ENCODE data around the gene RBMS3. TPM values are rescaled to one million over a fixed set of nuclear protein-coding genes. Genes with fewer than 3 reads are reported as not detected.

Gene RBMS3
- total RNA-seq, 1 donor from 2014 or later: 0.47 TPM

GRCh38 chr3:29481249-29481648, 200.4 kb downstream of the RBMS3 start:
- H3K36me3 Mint-ChIP-seq: no peaks in the 10 kb centered on the region
- Histone ChIP-seq H3K4me1 (no peaks in the 10 kb centered on the region), H3K4me3 (no peak overlapping the region), H3F3A (ENCODE audit: low read depth) (no peaks in the 10 kb centered on the region), H2AFZ (replicated peaks) (no peak overlapping the region), H4K20me1 (ENCODE audit: low read depth) (no peaks in the 10 kb centered on the region), H3K27me3 (no peaks in the 10 kb centered on the region), H3K4me2 (no peak overlapping the region), H3K27ac (no peak overlapping the region), H3K9me3 (ENCODE audit: low read depth) (no peaks in the 10 kb centered on the region), H3K9ac (no peak overlapping the region), H3K36me3 (no peaks in the 10 kb centered on the region), H3K79me2 (ENCODE audit: low read depth) (no peaks in the 10 kb centered on the region)
- no peaks in the 10 kb centered on the region for H3K4me1 Mint-ChIP-seq
- TF ChIP-seq EZH2 (IDR thresholded peaks at IDR 0.05) (no peak), EZH2phosphoT487 (IDR thresholded peaks at IDR 0.05) (no peak), CTCF (IDR thresholded peaks at IDR 0.05) (no peak)
- no peaks in the 10 kb centered on the region for H3K27me3 Mint-ChIP-seq (ENCODE audit: insufficient read depth, low read depth)
- no peak overlapping the region for H3K27ac Mint-ChIP-seq
- no peaks in the 10 kb centered on the region for H3K9me3 Mint-ChIP-seq
- no peak overlapping the region for H3K4me3 Mint-ChIP-seq
- no peak for DNase-seq (ENCODE audit: low spot score)

- DNase-seq (ENCODE audit: low spot score): no peak
- Histone ChIP-seq H3K79me2 (ENCODE audit: low read depth) (no peaks in the 10 kb centered on the region), H3K27me3 (no peaks in the 10 kb centered on the region), H3K27ac (no peak overlapping the region), H3K36me3 (no peaks in the 10 kb centered on the region), H3K9me3 (ENCODE audit: low read depth) (no peaks in the 10 kb centered on the region), H2AFZ (replicated peaks) (no peak overlapping the region), H4K20me1 (ENCODE audit: low read depth) (no peaks in the 10 kb centered on the region), H3K4me1 (no peaks in the 10 kb centered on the region), H3F3A (ENCODE audit: low read depth) (no peaks in the 10 kb centered on the region), H3K9ac (no peak overlapping the region), H3K4me3 (no peak overlapping the region), H3K4me2 (no peak overlapping the region)
- no peaks in the 10 kb centered on the region for H3K27me3 Mint-ChIP-seq (ENCODE audit: insufficient read depth, low read depth)
- no peak for TF ChIP-seq EZH2phosphoT487 (IDR thresholded peaks at IDR 0.05)
- no peak for TF ChIP-seq EZH2 (IDR thresholded peaks at IDR 0.05)
- TF ChIP-seq CTCF (IDR thresholded peaks at IDR 0.05): no peak
- H3K4me3 Mint-ChIP-seq: no peak overlapping the region
- no peaks in the 10 kb centered on the region for H3K9me3 Mint-ChIP-seq
- no peaks in the 10 kb centered on the region for H3K36me3 Mint-ChIP-seq
- no peak overlapping the region for H3K27ac Mint-ChIP-seq
- no peaks in the 10 kb centered on the region for H3K4me1 Mint-ChIP-seq
Observed at GRCh38 chr3:29481969-29482767, 201.3 kb downstream of the RBMS3 start.

- no peaks in the 10 kb centered on the region for H3K4me1 Mint-ChIP-seq
- Histone ChIP-seq H3K27me3 (no peaks in the 10 kb centered on the region), H3K4me1 (no peaks in the 10 kb centered on the region), H3K4me3 (no peak overlapping the region), H3K9ac (no peak overlapping the region), H3K79me2 (ENCODE audit: low read depth) (no peaks in the 10 kb centered on the region), H2AFZ (replicated peaks) (no peak overlapping the region), H3K36me3 (no peaks in the 10 kb centered on the region), H3K9me3 (ENCODE audit: low read depth) (no peaks in the 10 kb centered on the region), H3K27ac (no peak overlapping the region), H4K20me1 (ENCODE audit: low read depth) (no peaks in the 10 kb centered on the region), H3K4me2 (no peak overlapping the region), H3F3A (ENCODE audit: low read depth) (no peaks in the 10 kb centered on the region)
- no peak for TF ChIP-seq EZH2 (IDR thresholded peaks at IDR 0.05)
- TF ChIP-seq EZH2phosphoT487 (IDR thresholded peaks at IDR 0.05): no peak
- no peak for TF ChIP-seq CTCF (IDR thresholded peaks at IDR 0.05)
- no peak overlapping the region for H3K27ac Mint-ChIP-seq
- no peak for DNase-seq (ENCODE audit: low spot score)
- no peaks in the 10 kb centered on the region for H3K27me3 Mint-ChIP-seq (ENCODE audit: insufficient read depth, low read depth)
- no peaks in the 10 kb centered on the region for H3K36me3 Mint-ChIP-seq
- H3K9me3 Mint-ChIP-seq: no peaks in the 10 kb centered on the region
- H3K4me3 Mint-ChIP-seq: no peak overlapping the region
Observed at GRCh38 chr3:29484633-29485032, 203.8 kb downstream of the RBMS3 start.
